Ovary (tissue), 9 donors: ENCODE measurements around the gene MICU2. TPM values are rescaled to one million over a fixed set of nuclear protein-coding genes. Genes with fewer than 3 reads are reported as not detected.

ENCODE experiments used
- DNase-seq, 5 donors: peaks; one replicate each; pipeline ENCODE4 v3.0.0-alpha.2; 2019 to 2020
- H3K27ac ChIP-seq, 2 donors: fragments of 200-600 bp; one replicate each; pipeline versions ENCODE4 v1.5.1 to v1.8.0; 2019 to 2022
- H3K27me3 ChIP-seq: fragments of 200-600 bp; one replicate; pipeline ENCODE4 v1.8.0; 2022
- H3K36me3 ChIP-seq: fragments of 200-600 bp; sonication (generic); one replicate; pipeline ENCODE4 v1.5.1; 2019
- H3K4me1 ChIP-seq: one replicate; pipeline ENCODE4 v1.8.1; 2013; ENCODE audit warnings: mild to moderate bottlenecking, moderate library complexity; ENCODE audit not compliant: insufficient read depth
- H3K4me3 ChIP-seq: fragments of 200-600 bp; sonication (generic); one replicate; pipeline ENCODE4 v1.5.1; 2017
- H3K9me3 ChIP-seq, 2 donors: fragments of 200-600 bp in 1 of 2; sonication (generic) in 1 of 2; one replicate each; pipeline versions ENCODE4 v1.5.1 to v1.8.1; 2013 to 2019; ENCODE audit warnings: mild to moderate bottlenecking in 1 of 2, moderate library complexity in 1 of 2
- CTCF ChIP-seq, 3 donors: fragments of 450-650 bp in 2 of 3; fragments of 200-600 bp in 1 of 3; IDR thresholded peaks; one replicate each; pipeline versions ENCODE4 v1.5.1 to v1.8.0; 2016 to 2022; ENCODE audit warnings: antibody characterized with exemption in 3 of 3, mild to moderate bottlenecking in 1 of 3
- EP300 ChIP-seq: sonication (generic); formaldehyde crosslinking; IDR thresholded peaks from one replicate; pipeline ENCODE4 v1.6.1; 2017; ENCODE audit warnings: antibody characterized with exemption
- POLR2A ChIP-seq: fragments of 450-650 bp; IDR thresholded peaks from one replicate; pipeline ENCODE4 v1.6.1; 2017; ENCODE audit warnings: antibody characterized with exemption, mild to moderate bottlenecking, moderate library complexity
- WGBS, 3 donors: extraction: QIAGEN DNeasy Blood & Tissue Kit in 1 of 3; methylation state at CpG; one replicate each; pipeline versions ENCODE4 v1.1.5 to v1.1.7; 2013 to 2017; 5-methylcytosine and 5-hydroxymethylcytosine counted together
- intact Hi-C, 4 donors: fragments of 100-400 bp; cut with DNase I; formaldehyde crosslinking; loops; one replicate each; pipeline versions ENCODE4 v1.11.0 to v1.15.1; 2022 to 2023
- polyA plus RNA-seq, 2 donors: library from polyadenylated mRNA; stranded (reverse); fragments of 200-250 nt in 1 of 2; fragments of 350-450 nt in 1 of 2; fragmentation: Illumina TruSeq in 1 of 2; extraction: RNeasy Lipid Tissue Mini Kit (QIAGEN cat#74804) in 1 of 2; gene quantifications; one replicate each; pipeline ENCODE4 v1.2.3, GENCODE V29; 2013 to 2014
- total RNA-seq, 7 donors: library from RNA; depleted of rRNA in 2 of 7; stranded (reverse); fragments of >200 nt in 2 of 7; fragmentation: NEBNext Ultra II Directional in 3 of 7; extraction: Animal tissue kit (Norgen Biotek cat#: 25700) in 3 of 7; gene quantifications; one replicate each; pipeline versions ENCODE4 v1.1.0 to v1.2.4, GENCODE V29; 2016 to 2023
- donor health status: DM: no; HTN: no; CAD: no; lungs with moderate emphysema.
- donor health status: DM: no; HTN: no; CAD: no.
- donor health status: Bipolar disorder and iron deficiency.
- donor health status: DM: yes; HTN: yes; CAD: no.
- donor health status: DM: no; HTN: no; CAD: no.
- donor health status: DM: yes; HTN: yes; CAD: no.

MICU2 gene
- total and polyA plus RNA-seq, 9 donors, result 23.2 to 82.1 (median 31.4) TPM

- H3K27me3 ChIP-seq, result no peaks in the 10 kb centered on the region
- intact Hi-C loops, result no loop called here
These were observed 74.7 kb downstream of the MICU2 start for GRCh38 chr13:21529146-21529893.

GRCh38 chr13:21528616-21529015 is 75.4 kb downstream of the MICU2 start:
- intact Hi-C loops, result no loop called here

More at GRCh38 chr13:21529146-21529893, 74.7 kb downstream of the MICU2 start:
- DNase-seq, result no peak
- Histone ChIP-seq H3K9me3 (no peaks in the 10 kb centered on the region), H3K4me1 (no peaks in the 10 kb centered on the region), H3K27ac (no peak overlapping the region), H3K4me3 (no peak overlapping the region), H3K36me3 (no peaks in the 10 kb centered on the region)
- WGBS, 3 donors, result 87 to 95% (median 89%) methylated on average over 3 of the region's 3 CpGs
- TF ChIP-seq EP300 (no peak), POLR2A (no peak), CTCF (IDR thresholded peaks at IDR 0.05) (no peak)

GRCh38 chr13:21526707-21527540 is 77.0 kb downstream of the MICU2 start:
- H3K9me3 ChIP-seq, result no peaks in the 10 kb centered on the region
- DNase-seq, result no peak
- no peak overlapping the region for H3K27ac ChIP-seq
- no peaks in the 10 kb centered on the region for H3K4me1 ChIP-seq
- no peak for TF ChIP-seq EP300
- no peak for TF ChIP-seq CTCF (IDR thresholded peaks at IDR 0.05)
- TF ChIP-seq POLR2A, result no peak
- H3K36me3 ChIP-seq, result no peaks in the 10 kb centered on the region
- intact Hi-C loops, result no loop called here
- H3K27me3 ChIP-seq, result no peaks in the 10 kb centered on the region
- 93 to 94% (median 93%) methylated on average over 6 of the region's 6 CpGs for WGBS, 3 donors
- no peak overlapping the region for H3K4me3 ChIP-seq

More at GRCh38 chr13:21528616-21529015, 75.4 kb downstream of the MICU2 start:
- no peak overlapping the region for H3K4me3 ChIP-seq
- H3K36me3 ChIP-seq, result no peaks in the 10 kb centered on the region
- H3K27me3 ChIP-seq, result no peaks in the 10 kb centered on the region
- WGBS, 3 donors, result 45 to 76% (median 50%) methylated on average over 6 of the region's 6 CpGs
- TF ChIP-seq CTCF (IDR thresholded peaks at IDR 0.05), result no peak
- no peak for TF ChIP-seq EP300
- TF ChIP-seq POLR2A, result no peak
- no peak overlapping the region for H3K27ac ChIP-seq
- no peaks in the 10 kb centered on the region for H3K9me3 ChIP-seq
- DNase-seq, result no peak
- H3K4me1 ChIP-seq, result no peaks in the 10 kb centered on the region

GRCh38 chr13:21522847-21523246 is 81.1 kb downstream of the MICU2 start:
- WGBS, 3 donors, result 87 to 92% (median 92%) methylated on average over 2 of the region's 2 CpGs
- Histone ChIP-seq H3K27me3 (no peaks in the 10 kb centered on the region), H3K9me3 (no peaks in the 10 kb centered on the region), H3K27ac (no peak overlapping the region), H3K36me3 (no peaks in the 10 kb centered on the region), H3K4me1 (no peaks in the 10 kb centered on the region), H3K4me3 (no peak overlapping the region)
- TF ChIP-seq CTCF (IDR thresholded peaks at IDR 0.05), result no peak
- no peak for TF ChIP-seq EP300
- TF ChIP-seq POLR2A, result no peak
- intact Hi-C loops, result no loop called here
- no peak for DNase-seq
